Neural crest cell (in vitro differentiated cells): ENCODE data around the gene ETNK1. TPM values are rescaled to one million over a fixed set of nuclear protein-coding genes. Genes with fewer than 3 reads are reported as not detected.

Experiments
- DNase-seq: peaks from one replicate; pipeline ENCODE4 v3.0.0; 2021; ENCODE audit warnings: low read depth, mixed read lengths, low spot score
- H3K27ac Mint-ChIP-seq: one replicate; pipeline ENCODE4 v1.8.0; 2021; ENCODE audit warnings: mild to moderate bottlenecking, mixed read lengths; ENCODE audit not compliant: unreplicated experiment
- H3K27me3 Mint-ChIP-seq: 2 replicates; pipeline ENCODE4 v1.8.0; 2021; ENCODE audit warnings: low read depth, mild to moderate bottlenecking, mixed read lengths
- H3K36me3 Mint-ChIP-seq: 2 replicates; pipeline ENCODE4 v1.8.0; 2021; ENCODE audit warnings: low read depth, mild to moderate bottlenecking, mixed read lengths
- H3K4me1 Mint-ChIP-seq: 2 replicates; pipeline ENCODE4 v1.8.0; 2021; ENCODE audit warnings: mixed read lengths
- H3K4me3 Mint-ChIP-seq: one replicate; pipeline ENCODE4 v1.8.0; 2021; ENCODE audit warnings: mild to moderate bottlenecking, mixed read lengths
- H3K9me3 Mint-ChIP-seq: 2 replicates; pipeline ENCODE4 v1.8.0; 2021; ENCODE audit warnings: mixed read lengths
- total RNA-seq: library from RNA; stranded (reverse); gene quantifications from 2 replicates; pipeline ENCODE4 v1.2.1, GENCODE V29; 2021
- TF ChIP-seq, protein P1 (sequence below): fragments of 200-600 bp; sonication (generic); conservative IDR thresholded peaks from 2 replicates; pipeline ENCODE4 v1.5.0; 2021; ENCODE audit warnings: antibody characterized with exemption, mild to moderate bottlenecking

ETNK1 gene
- total RNA-seq, 1 donor from 2014 or later = 105 TPM

DNA sequence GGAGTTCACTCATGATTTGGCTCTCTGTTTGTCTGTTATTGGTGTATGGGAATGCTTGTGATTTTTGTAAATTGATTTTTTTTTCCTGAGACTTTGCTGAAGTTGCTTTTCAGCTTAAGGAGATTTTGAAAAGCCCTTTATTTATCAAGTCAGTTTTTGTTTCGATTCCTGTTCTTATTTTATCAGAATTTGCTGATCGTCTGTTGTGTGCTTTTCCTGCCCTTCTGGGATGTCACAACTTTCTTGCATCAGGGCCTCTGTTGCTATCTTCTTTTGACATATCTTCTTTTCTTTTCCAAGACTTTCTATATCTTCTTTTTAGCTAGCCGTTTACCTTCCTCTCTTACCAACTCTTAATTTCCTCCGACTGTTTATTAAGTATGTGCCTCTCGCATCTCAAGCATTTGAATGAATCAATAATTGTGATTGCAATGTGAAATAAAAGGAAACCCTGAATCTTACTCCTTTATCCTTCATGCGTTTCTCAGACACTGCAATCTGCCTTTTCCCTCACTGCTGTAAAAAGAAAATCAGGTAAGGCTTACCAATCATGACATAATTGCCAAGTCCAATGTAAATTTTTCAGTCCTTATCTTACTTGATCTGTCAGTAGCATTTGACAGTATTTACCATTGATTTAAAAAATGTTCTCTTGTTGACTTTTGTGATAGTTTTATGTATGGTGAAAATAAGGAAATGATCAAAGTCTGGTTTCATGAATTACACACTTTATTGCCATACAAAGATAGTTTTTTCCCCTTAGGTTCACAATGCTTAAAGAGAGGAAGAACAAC, 53.0 kb downstream of the ETNK1 start:
- Mint-ChIP-seq H3K9me3 (peaks cover 7% of the 10 kb centered on the region), H3K36me3 (peaks cover 54% of the 10 kb centered on the region), H3K4me1 (no peaks in the 10 kb centered on the region), H3K27ac (no peak overlapping the region), H3K27me3 (no peaks in the 10 kb centered on the region), H3K4me3 (no peak overlapping the region)
- DNase-seq = no peak
- TF ChIP-seq, protein P1, sequence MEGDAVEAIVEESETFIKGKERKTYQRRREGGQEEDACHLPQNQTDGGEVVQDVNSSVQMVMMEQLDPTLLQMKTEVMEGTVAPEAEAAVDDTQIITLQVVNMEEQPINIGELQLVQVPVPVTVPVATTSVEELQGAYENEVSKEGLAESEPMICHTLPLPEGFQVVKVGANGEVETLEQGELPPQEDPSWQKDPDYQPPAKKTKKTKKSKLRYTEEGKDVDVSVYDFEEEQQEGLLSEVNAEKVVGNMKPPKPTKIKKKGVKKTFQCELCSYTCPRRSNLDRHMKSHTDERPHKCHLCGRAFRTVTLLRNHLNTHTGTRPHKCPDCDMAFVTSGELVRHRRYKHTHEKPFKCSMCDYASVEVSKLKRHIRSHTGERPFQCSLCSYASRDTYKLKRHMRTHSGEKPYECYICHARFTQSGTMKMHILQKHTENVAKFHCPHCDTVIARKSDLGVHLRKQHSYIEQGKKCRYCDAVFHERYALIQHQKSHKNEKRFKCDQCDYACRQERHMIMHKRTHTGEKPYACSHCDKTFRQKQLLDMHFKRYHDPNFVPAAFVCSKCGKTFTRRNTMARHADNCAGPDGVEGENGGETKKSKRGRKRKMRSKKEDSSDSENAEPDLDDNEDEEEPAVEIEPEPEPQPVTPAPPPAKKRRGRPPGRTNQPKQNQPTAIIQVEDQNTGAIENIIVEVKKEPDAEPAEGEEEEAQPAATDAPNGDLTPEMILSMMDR = no peak

DNA sequence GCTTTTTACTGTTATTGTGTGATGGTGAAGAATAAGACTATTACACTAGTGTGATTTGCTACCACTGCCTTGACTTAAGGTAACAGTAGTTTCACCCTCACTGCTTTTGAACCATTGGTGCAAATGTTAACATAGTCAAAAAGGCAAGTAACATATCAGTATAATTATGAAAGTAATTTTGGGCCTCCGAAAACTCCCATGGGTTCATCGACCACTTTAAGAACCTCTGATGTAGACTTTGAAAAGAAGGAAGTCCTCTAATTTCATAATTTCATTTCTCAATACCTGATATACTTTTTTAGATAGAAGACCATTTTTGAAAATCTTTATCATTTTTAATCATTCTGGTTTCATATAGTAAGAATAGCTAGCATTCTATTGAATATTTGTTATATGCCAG, 57.7 kb downstream of the ETNK1 start:
- Mint-ChIP-seq H3K9me3 (no peaks in the 10 kb centered on the region), H3K36me3 (peaks cover 37% of the 10 kb centered on the region), H3K27me3 (no peaks in the 10 kb centered on the region), H3K4me3 (no peak overlapping the region), H3K27ac (no peak overlapping the region), H3K4me1 (peaks cover 14% of the 10 kb centered on the region)
- DNase-seq = no peak
- TF ChIP-seq, protein P1 = no peak

DNA sequence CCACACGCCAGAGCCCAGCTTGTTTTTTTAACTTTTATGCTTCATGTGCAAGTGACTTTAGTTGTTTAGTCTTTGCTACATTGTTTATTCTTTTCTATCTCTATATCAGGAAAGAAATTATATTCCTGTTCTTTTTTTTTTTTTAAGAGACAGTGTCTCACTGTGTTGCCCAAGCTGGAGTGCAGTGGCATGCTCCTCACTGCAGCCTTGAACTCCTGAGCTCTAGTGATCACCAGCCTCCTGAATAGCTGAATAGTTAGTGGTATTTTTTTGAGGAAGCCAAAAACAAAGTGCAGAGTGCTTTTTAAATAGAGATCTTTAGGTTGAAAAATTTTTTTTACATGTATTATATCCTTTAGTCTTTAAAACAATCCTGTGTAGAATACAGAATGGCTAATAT, 58.2 kb downstream of the ETNK1 start:
- DNase-seq = no peak
- TF ChIP-seq, protein P1 = no peak
- Mint-ChIP-seq H3K27ac (no peak overlapping the region), H3K4me3 (no peak overlapping the region), H3K36me3 (peaks cover 33% of the 10 kb centered on the region), H3K27me3 (no peaks in the 10 kb centered on the region), H3K4me1 (peaks cover 14% of the 10 kb centered on the region), H3K9me3 (no peaks in the 10 kb centered on the region)

DNA sequence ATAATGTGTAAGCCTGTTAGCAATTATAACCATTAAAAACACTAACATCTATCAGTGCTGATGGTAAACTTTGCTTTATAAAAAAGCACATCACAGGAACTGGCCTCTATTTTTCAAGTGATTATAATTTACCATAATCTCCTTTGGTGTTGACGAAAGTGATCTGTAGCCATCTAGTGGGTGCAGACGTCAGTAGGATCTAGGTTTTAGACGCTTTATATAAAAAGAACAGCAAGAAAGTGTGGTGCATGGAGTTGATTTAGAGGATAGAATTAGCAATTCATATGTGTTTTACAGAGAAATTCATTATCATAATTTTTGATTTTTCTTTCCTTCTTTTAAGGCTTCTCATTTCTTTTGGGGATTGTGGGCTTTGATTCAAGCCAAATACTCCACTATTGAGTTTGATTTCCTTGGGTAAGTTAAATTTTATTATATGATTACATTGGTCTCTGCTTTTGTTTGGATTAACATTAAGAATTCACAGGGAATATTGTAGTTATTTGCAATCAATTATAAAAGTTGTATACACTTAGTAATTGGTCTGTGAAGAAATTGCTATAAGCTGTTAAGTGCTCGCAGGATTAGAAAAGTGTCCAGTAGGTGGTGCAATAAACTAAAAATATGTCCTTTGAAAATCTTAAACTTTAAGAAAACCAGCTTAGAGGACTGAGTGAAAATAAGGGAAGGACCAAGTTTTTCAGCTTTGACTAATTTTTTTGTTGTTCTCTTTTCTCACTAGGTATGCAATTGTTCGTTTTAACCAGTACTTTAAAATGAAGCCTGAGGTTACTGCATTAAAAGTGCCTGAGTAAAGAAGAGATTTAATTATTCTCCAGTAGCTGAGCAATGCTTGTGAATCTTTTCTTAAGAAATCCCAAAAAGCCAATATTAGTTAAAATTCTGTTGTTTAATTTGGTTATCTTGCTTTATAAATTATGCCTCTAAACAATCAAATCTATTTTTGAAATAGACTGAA, 59.5 kb downstream of the ETNK1 start:
- Mint-ChIP-seq H3K27me3 (no peaks in the 10 kb centered on the region), H3K27ac (no peak overlapping the region), H3K4me1 (peaks cover 14% of the 10 kb centered on the region), H3K9me3 (no peaks in the 10 kb centered on the region), H3K36me3 (peaks cover 20% of the 10 kb centered on the region), H3K4me3 (no peak overlapping the region)
- DNase-seq = no peak
- TF ChIP-seq, protein P1 = peak; percentile 92

DNA sequence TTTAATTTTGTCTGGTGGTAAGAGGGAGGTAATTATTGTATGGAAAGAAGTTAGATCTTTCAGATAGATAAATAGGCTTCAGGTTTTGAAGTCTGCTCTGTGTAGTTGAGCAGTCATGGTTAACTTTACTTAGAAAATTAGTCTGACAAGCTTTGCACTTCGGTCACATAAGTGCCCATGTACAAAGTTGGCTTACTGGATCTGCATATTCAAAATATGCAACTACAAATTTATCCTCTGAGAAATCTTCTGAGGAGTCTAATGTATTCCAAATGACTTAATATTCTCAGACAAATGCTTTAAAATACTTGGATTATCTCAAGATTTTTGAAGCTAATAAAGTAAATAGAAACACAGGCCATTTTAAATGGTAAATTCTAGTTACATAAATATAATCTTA, 61.2 kb downstream of the ETNK1 start:
- Mint-ChIP-seq H3K27me3 (no peaks in the 10 kb centered on the region), H3K9me3 (no peaks in the 10 kb centered on the region), H3K36me3 (peaks cover 12% of the 10 kb centered on the region), H3K4me1 (peaks cover 14% of the 10 kb centered on the region), H3K27ac (no peak overlapping the region), H3K4me3 (no peak overlapping the region)
- DNase-seq = no peak
- TF ChIP-seq, protein P1 = no peak
